Heart left ventricle (tissue), 13 donors: ENCODE results near the gene NTRK2.

Experiments
- POLR2A ChIP-seq, 2 donors: fragments of 450-650 bp; IDR thresholded peaks; one replicate each; pipeline ENCODE4 v1.6.1; 2017; ENCODE audit warnings: antibody characterized with exemption in 2 of 2, mild to moderate bottlenecking in 2 of 2, moderate library complexity in 2 of 2
- TF ChIP-seq, protein P1 (sequence below), 12 donors: fragments of 200-600 bp; sonication (generic) in 4 of 12; IDR thresholded peaks; one replicate each; pipeline versions ENCODE4 v1.5.0 to v1.8.0; 2018 to 2022; ENCODE audit warnings: antibody characterized with exemption in 12 of 12, mild to moderate bottlenecking in 5 of 12
- donor health status: ischemic (EF 13 %, LVEDD 7.1; RV severe dilation, severe dysfunction).
- donor health status: DM: no; HTN: yes; CAD: no.
- donor health status: DM: no; HTN: no; CAD: no.
- donor health status: ischemic (EF 25% LVEDD 6.9; RV normal size, moderate dysfunction).
- donor health status: ischemic (EF 25% LVEDD 5.7; RV mildly dilated, moderate dysfunction).
- donor health status: ischemic (EF 35%, LVEDD 5.7; RV mildly dilated, moderate dysfunction).
- donor health status: nonischemic (EF 11% LVEDD 7.7; RV severe dilation, severe dysfunction).
- donor health status: DM: yes; HTN: yes; CAD: no.
- donor health status: PGD.
- donor health status: ischemic (EF 29% LVEDD 5.4; RV normal size, mild dysfunction).
- donor health status: nonischemic (EF 23%, LVEDD 6.1; RV moderate dilation, normal function).

DNA sequence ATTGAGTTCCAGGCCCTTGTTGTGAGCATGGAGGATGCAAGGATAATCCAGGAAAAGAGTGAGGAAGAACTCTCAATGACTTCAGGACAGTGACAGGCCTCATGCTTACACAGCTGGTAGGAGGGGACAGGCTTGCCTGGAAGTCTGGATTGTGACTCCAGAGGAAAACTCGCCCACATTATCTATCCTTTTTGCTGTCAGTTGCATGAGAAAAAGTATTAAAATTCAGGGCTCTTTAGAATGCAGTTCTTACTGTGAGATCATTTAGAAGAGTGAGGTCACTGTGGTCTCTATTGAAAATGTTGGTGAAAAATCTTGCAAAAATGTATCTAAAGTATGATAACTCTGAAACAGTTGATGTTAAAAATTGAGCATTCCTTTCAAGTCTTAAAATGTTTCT lies 30.5 kb downstream of the NTRK2 start:
- no peak for TF ChIP-seq POLR2A (IDR thresholded peaks at IDR 0.05)
- TF ChIP-seq, protein P1, sequence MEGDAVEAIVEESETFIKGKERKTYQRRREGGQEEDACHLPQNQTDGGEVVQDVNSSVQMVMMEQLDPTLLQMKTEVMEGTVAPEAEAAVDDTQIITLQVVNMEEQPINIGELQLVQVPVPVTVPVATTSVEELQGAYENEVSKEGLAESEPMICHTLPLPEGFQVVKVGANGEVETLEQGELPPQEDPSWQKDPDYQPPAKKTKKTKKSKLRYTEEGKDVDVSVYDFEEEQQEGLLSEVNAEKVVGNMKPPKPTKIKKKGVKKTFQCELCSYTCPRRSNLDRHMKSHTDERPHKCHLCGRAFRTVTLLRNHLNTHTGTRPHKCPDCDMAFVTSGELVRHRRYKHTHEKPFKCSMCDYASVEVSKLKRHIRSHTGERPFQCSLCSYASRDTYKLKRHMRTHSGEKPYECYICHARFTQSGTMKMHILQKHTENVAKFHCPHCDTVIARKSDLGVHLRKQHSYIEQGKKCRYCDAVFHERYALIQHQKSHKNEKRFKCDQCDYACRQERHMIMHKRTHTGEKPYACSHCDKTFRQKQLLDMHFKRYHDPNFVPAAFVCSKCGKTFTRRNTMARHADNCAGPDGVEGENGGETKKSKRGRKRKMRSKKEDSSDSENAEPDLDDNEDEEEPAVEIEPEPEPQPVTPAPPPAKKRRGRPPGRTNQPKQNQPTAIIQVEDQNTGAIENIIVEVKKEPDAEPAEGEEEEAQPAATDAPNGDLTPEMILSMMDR (IDR thresholded peaks at IDR 0.05), result no peak
